AG04449 (cell line): ENCODE data around the gene SERPINB13.
A peak's percentile ranks its signal among the peaks of the same experiment; 100 is the strongest.

Source experiments
- CTCF ChIA-PET: fragments of 350-600 bp; formaldehyde crosslinking; extraction: SDS; loops from one replicate; lab custom pipeline; 2021; ENCODE audit warnings: antibody characterized with exemption; lab: Yijun Ruan, JAX
- POLR2A ChIA-PET: fragments of 400-600, 350-600 bp; formaldehyde crosslinking; extraction: SDS; loops from one replicate; lab custom pipeline; 2020; ENCODE audit warnings: antibody characterized with exemption, inconsistent platforms; lab: Yijun Ruan, JAX
- DNase-seq: peaks from one replicate; pipeline ENCODE4 v3.0.0-alpha.2; 2010; ENCODE audit warnings: low read depth, low spot score
- H3K4me3 ChIP-seq: 2 replicates; pipeline ENCODE4 v1.5.1; 2011; ENCODE audit warnings: low read depth, mild to moderate bottlenecking, control low read depth, low read length
- CTCF ChIP-seq: IDR thresholded peaks from one replicate; pipeline ENCODE4 v1.5.1; 2011; ENCODE audit warnings: mild to moderate bottlenecking, moderate library complexity, low read length, control low read depth, inconsistent platforms; ENCODE audit not compliant: insufficient read depth; ENCODE audit errors: missing control alignments

The SERPINB13 gene

GRCh38 chr18:63606526-63606925 is 19.4 kb downstream of the SERPINB13 start:
- ChIA-PET CTCF (interaction anchor here (1.5 kb wide), 2 partner anchors 12 to 101 kb away, joined by 3 to 4 read pairs; no protein-coding TSS in a partner anchor), POLR2A (no interaction called here)
- peak; percentile 24 for DNase-seq
- H3K4me3 ChIP-seq = no peak overlapping the region
- TF ChIP-seq CTCF = no peak

GRCh38 chr18:63613420-63613819 is 26.3 kb downstream of the SERPINB13 start:
- ChIA-PET CTCF (interaction anchor here (0.9 to 1.3 kb wide), 2 partner anchors 8 to 10 kb away, joined by 3 to 4 read pairs; no protein-coding TSS in a partner anchor), POLR2A (no interaction called here)
- H3K4me3 ChIP-seq = no peak overlapping the region
- TF ChIP-seq CTCF = no peak
- no peak for DNase-seq

- H3K4me3 ChIP-seq = no peak overlapping the region
- DNase-seq = no peak
- ChIA-PET POLR2A (no interaction called here), CTCF (interaction anchor here (1.2 kb wide), 1 partner anchor 124 kb away, joined by 3 read pairs; no protein-coding TSS in a partner anchor)
- no peak for TF ChIP-seq CTCF
These were observed 30.1 kb downstream of the SERPINB13 start for GRCh38 chr18:63617049-63617914.

- no peak for DNase-seq
- H3K4me3 ChIP-seq = no peak overlapping the region
- ChIA-PET POLR2A (no interaction called here), CTCF (interaction anchor here (1.2 kb wide), 1 partner anchor 123 kb away, joined by 3 read pairs; no protein-coding TSS in a partner anchor)
- TF ChIP-seq CTCF = no peak
These were observed 30.7 kb downstream of the SERPINB13 start for GRCh38 chr18:63617915-63618234.

- no peak for DNase-seq
- no peak overlapping the region for H3K4me3 ChIP-seq
- ChIA-PET CTCF (interaction anchor here (1.1 kb wide), 1 partner anchor 11 kb away, joined by 3 read pairs; no protein-coding TSS in a partner anchor), POLR2A (no interaction called here)
- TF ChIP-seq CTCF = no peak
These were observed 32.5 kb downstream of the SERPINB13 start for GRCh38 chr18:63619661-63620060.

GRCh38 chr18:63624863-63625262 is 37.7 kb downstream of the SERPINB13 start:
- ChIA-PET CTCF (no interaction called here), POLR2A (no interaction called here)
- DNase-seq = no peak
- H3K4me3 ChIP-seq = no peak overlapping the region
- no peak for TF ChIP-seq CTCF
